HG02943 (cell line): ENCODE results near the gene ATP6V1B1.
A peak's percentile ranks its signal among the peaks of the same experiment; 100 is the strongest.
"Not testable (repeated sequence)": the region's sequence is repeated elsewhere in the genome, so short reads cannot be mapped to it uniquely, and the experiment has no call there.

Experiments used
- ATAC-seq: cut with Tn5 transposase; IDR thresholded peaks from one replicate; pipeline ENCODE4 v1.9.1; 2021; ENCODE audit warnings: mild to moderate bottlenecking, low read depth, moderate library complexity; ENCODE audit not compliant: unreplicated experiment

Gene ATP6V1B1

DNA sequence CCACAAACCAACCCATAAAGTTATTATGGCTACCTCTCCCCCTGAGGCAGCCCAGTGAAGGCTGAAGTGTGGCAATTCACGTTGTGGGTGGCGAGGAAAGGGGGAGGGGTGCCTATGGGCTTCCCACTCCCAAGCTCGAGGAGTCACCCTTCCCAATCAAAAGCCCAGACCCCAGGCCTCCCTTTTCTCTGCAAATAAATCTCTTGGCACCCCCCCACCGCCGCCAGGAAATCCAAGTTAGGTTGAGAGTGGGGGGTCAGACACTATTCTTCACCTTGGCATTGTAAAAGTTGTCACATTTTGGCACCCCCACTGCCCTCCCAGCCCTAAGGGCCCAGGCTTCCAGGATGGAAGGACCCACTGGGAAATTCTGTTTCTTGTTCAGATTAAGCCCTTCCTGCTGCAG lies 49.6 kb downstream of the ATP6V1B1 start:
- no peak for ATAC-seq

DNA sequence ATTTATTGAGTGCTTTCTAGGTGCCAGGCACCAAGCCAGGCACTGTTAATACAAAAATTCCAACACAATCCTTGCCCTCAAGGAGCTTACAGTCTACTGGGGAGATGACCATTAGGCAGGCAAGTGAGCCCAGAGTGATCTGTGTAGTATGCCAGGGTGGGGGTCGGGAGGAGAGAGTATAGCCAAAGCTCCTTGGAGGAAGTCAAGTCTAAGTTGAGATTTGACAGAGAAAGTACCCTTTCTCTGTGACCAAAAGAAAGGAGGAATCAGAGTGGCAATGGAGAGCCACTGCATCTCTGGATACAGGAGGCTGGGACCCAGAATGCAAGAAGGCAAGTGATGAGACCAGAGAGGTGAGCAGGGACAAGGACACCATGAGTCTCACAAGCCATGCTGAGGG lies 50.3 kb downstream of the ATP6V1B1 start:
- no peak for ATAC-seq

DNA sequence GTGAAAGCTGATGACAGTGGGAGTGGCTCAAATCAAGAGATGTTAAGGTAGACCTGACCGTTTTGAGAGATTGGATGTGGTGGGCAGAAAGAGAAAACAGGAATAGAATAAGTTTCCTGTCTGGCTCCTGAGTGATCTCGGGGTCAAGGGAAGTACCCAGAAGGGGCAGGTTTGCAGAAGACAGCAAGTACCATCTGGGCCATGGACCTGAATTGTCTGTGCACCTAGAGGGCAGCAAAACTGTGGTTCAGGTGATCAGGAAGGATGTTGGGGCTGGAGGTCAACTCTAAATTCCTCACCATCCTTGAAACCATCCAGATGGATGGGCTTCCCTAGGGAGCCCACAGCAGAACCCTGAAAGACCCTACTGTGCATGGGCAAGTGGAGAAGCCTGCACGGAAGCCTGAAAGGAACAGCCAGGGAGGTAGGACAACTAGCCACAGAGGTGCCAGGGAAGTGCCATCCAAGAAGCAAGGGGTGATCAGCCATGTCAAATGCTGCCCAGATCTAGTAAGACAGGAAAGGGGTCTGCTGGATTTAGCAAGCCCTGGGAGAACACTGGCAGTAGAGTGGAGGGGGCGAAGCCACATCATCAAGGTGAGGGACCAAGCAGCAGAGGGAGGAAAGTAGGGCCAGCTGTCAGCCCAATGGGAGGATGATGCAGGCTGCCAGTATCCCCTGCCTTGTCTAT lies 50.9 kb downstream of the ATP6V1B1 start:
- no peak for ATAC-seq

DNA sequence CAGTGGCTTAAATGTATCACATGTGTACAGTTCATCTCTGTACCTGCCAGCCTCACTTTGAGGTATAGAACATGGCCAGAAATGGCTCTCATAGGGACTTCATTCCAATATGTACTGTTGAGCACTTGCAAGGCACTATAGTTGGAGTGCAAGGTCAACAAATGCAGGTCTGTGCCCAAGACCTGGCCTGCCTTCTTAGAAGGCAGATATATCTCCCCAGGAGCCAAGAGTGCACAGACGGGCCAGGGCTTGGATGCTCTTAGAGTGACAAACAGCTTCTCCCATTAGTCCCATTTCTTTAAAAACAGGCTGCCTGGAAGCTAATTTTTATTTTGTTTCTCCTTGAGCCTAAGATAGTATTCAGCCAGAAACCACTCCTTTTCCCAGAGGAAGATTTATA lies 51.7 kb downstream of the ATP6V1B1 start:
- no peak for ATAC-seq

DNA sequence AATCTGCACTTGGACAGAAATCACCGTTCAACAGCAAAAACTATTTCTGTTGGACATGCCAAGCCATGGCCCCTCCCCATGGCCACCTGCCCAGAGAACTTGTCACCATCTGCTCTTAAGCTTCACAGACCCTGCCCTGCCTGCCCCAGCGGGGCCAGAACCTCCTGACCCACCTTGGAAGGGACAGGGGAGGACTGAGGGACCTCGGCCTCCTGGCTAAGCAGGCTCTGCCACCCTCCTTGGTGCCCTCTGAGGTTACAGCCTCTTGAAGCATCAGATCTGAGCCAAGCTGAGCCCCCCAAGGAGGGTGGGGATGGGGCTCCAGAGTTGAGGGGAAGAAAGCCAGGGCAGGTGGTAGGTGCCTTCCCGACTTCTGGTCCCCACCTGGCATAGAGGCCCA lies 52.5 kb downstream of the ATP6V1B1 start:
- ATAC-seq: no peak

DNA sequence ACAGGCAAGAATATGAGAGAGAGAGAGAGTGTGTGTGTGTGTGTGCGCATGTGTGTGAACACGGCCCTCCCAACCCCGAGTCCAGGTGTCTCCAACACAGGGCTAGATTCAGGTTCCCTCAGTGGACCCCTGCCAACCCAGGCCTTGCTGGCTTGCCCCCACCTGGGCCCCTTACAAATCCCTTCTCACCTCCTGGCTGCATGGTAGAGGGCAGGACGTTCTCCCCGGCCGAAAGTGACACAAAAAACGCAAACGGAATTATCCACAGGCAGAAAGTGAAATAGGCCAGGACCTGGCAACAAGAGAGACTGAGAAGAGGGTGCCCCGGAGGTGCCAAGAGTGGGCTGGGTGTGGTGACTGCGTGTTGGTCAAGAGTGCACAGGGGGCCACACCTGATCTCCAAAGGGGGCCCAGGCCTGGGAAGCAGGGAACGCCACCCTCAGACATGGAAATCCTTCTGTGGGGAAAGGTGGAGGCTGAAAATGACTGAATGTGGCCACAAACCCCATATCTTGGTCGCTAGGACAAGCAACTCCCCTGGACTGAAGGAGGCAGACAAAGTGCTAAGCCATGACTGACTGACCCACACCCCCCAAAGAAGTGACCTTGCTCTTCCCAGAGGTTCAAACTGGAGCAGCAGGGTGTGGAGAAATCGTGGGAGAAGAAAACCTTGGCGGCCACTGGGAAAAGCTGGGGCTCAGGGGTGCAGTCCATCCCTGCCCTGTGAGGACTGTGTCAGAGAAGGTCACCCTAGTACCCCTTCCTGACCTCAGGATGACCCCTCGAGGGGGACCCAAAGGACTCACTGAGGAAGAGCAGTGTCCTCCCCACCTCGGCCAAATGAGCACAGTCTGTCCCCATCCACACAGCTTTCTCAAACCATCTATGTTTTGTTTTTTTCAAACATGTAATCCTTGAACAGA lies 53.3 kb downstream of the ATP6V1B1 start:
- no peak for ATAC-seq

DNA sequence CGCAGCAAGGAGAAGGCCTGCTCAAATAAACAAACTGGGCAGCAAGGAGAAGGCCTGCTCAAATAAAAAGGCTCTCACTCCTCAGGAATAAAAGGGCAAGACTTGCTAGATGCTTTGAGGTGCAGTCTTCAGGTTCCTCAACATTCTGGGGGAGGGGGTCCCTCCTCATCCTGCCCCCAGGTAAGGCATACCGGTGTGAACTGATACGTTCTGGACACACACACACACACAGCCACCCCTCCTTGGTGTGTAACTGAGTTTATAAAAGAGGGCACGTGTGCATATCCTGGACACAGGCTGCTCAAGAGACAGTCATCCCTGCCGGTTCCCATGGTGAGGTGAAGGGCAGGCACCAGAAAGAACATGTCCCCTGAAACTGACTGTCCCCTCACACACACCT lies 54.5 kb downstream of the ATP6V1B1 start:
- ATAC-seq: no peak

DNA sequence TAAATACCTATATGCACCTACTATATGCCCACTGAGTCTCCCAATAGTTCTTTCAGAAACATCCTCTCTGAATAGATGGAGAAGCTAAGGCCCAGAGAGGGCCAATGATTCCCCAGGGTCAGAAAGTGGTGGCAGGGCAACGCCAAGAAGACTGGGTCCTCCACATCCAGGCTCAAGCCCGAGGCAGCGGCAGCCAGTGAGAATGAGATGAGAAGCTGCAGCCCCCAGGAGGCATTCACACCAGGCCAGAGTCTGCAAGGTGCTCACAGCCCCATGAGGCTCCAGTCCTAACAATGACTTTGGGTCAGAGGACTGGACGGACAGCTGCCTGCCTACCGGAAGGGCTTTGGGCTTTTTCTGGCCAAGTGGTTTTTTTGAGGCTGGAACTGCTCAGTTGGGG lies 55.4 kb downstream of the ATP6V1B1 start:
- ATAC-seq: no peak

DNA sequence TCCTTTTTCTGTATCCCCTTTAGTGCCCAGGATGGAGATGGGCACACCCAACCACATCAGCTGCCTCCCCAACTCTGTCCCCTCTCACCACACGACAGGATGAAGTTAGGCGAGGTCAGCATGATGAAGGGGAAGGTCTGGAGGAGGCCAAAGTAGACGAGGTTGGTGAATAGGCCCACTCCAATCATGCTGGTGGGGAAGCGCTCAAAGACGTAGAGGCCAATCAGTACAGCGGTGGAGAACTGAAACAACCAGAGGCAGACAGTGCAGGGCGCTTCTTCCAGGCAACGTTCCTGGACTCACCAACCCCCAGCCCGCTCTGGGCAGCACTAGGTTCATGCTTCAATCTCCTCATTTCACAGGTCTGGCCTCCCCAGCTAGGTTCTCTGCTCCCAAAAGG lies 56.0 kb downstream of the ATP6V1B1 start:
- ATAC-seq: no peak

DNA sequence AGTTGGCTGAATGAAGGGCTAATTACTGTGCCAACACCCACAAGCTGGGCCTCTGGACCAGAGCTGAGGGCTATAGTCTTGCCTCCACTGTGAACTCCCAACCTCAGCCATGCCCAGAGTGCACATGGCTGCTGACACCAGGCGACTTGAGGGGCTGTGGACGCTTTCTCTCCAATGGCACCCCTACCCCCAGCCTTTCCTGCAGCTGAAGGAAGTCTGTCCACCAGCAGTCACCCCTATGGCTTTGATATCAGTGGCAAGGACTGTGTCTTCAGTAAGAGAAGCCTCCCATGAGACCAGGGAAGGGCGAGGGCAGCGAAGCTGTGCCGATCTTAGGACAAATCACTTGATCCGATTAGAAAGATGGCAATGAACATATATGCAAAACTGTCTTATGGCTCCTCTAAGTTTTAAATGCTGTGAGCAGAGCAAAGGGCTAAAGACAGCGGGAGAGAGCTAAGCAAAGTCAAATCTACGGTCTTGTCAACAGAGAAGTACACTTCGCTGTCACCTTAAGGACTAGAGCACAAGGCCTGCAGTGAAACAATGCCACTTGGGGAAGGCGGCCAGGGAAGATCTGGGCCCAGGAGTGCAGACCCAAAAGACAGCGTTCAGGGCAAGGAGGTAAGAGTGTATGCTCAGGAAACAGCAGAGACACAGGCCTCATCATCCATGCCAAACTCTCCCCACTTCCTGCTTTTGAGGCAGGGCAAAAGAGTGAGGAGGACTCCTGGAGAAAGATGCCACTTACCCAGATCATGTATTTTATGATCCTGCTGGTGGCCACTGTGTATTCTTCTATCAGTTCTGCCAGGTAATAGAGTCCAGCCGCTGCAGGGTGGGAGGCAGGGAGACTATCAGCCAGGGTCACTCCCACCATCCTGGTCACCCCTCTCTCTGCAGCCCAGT lies 57.5 kb downstream of the ATP6V1B1 start:
- ATAC-seq: no peak

DNA sequence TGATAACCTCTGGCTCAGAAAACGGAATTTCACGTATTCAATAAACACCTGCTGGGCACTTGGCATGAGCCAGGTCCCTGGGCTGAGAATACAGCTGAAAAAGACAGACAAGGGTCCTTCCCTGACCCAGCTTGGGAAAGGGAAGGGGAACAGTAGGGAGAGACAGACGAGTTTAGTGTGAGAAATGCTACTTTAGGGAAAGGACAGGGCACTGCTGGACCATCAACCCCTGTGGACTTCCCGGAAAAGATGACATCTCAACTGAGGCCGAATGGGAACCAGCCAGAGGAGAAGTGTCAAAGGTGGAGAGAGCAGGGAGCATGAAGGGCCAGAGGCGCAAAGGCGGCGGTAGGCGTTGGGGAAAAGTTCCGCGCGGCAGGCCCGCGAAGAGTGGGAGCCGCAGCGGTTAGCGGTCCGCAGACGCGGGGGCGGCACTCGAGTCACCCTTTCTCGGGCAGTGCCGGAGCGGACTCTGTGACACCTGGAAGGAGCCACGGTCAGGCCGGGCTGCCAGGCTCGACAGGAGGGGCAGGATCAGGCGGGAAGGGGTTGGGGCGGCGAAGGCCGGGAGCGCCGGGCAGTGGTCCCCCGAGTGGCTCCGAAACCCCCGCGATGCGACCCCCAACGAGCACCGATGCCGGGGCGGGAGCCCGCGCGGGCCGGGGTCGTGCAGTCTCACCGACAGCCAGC lies 58.5 kb downstream of the ATP6V1B1 start:
- peak; percentile 24 for ATAC-seq

DNA sequence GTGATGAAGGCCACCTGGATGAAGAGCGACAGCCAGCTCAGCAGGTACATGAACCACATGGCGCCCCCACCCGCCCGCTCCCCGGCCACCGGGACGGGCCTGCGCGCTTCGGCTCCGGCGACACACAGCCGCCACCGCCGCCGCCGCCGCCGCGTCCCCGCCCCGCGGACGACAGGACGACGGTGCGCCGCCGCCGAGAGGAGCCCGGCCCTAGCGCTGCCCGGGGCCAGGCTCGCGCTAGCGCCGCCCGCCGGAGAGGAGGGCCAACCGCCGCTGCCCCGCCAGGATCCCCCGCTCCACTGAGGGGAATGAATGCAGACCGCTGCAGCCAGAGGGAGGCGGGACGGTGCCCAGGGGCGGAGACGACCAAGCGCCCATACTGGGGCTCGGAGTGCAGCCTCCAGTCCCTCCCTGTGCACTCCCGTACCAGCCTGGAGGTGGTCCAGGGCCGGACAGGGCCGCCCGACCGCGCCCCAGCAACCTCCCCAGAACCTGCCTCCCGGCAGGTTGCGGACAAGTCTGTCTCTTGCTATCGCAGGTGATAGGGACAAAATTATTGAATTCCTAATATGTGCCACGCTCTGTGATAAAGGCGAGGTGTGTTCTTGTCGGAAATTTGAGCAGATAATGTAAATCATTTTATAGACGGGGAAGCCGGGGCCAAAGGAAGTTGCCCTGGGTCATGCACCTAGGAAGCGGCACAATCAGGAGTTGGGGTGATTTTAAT lies 59.2 kb downstream of the ATP6V1B1 start, which contains the start of gene TEX261:
TEX261 (minus strand) TSS at position 175 of the 727 bp plus-strand sequence; CDS start at position 59, 116 bp downstream.
- ATAC-seq: peak; percentile 92

DNA sequence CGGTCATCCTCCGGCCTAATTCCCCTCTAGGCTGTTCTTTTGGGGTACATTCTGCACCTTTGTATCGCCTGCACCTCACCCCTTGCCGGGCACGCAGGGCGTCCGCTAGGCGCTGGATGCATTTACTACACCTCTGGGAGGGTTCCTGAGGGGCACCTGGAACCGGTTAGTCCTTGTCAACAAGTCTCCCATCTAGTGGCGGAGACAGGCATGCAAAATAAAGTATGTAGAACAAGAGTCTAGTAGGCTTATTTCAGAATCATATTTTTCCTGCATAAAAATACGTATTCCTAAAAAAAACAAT lies 59.7 kb downstream of the ATP6V1B1 start:
- ATAC-seq: peak; percentile 46

DNA sequence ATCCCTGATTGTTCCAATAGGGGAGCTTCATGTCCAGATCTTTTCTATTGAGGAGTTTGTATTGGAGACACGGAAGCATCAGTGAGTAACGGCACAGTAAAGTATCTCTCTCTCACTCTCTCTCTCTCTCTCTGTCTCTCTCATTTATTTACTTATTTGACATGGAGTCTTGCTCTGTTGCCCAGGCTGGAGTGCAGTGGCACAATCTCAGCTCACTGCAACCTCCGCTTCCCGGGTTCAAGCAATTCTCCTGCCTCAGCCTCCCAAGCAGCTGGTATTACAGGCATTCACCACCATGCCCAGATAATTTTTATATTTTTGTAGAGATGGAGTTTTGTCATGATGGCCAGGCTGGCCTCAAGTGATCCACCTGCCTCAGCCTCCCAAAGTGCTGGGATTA lies 63.2 kb downstream of the ATP6V1B1 start:
- not testable (repeated sequence) for ATAC-seq

DNA sequence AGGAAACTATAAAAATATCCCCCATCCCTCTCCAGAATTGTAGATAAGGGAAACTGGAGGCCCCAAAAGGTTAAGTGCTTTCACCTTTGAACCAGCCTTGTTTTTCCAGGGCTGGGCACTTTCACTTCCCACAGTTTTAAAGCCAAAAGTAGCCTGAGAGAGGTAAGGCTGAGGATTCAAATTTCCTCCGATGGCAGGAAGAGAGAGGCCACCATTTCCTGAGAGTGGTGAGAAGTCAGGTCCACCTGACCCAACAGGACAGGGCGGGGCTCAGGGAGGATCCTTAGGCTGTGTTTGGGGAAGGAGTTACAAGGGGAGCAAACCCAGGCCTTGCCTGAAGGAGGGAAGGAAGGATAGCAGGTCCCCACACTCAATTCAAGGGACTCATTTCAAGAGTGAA lies 63.7 kb downstream of the ATP6V1B1 start:
- ATAC-seq: no peak

DNA sequence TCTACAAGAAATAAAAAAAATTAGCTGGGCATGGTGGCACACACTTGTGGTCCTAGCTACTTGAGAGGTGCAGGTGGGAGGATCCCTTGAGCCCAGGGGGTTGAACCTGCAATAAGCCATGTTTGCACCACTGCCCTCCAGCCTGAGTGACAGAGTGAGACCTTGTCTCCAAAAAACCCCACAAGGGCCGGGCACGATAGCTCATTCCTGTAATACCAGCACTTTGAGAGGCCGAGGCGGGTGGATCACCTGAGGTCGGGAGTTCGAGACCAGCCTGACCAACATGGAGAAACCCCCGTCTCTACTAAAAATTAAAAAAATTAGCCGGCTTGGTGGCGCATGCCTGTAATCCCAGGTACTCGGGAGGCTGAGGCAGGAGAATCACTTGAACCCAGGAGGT lies 64.2 kb downstream of the ATP6V1B1 start:
- not testable (repeated sequence) for ATAC-seq

DNA sequence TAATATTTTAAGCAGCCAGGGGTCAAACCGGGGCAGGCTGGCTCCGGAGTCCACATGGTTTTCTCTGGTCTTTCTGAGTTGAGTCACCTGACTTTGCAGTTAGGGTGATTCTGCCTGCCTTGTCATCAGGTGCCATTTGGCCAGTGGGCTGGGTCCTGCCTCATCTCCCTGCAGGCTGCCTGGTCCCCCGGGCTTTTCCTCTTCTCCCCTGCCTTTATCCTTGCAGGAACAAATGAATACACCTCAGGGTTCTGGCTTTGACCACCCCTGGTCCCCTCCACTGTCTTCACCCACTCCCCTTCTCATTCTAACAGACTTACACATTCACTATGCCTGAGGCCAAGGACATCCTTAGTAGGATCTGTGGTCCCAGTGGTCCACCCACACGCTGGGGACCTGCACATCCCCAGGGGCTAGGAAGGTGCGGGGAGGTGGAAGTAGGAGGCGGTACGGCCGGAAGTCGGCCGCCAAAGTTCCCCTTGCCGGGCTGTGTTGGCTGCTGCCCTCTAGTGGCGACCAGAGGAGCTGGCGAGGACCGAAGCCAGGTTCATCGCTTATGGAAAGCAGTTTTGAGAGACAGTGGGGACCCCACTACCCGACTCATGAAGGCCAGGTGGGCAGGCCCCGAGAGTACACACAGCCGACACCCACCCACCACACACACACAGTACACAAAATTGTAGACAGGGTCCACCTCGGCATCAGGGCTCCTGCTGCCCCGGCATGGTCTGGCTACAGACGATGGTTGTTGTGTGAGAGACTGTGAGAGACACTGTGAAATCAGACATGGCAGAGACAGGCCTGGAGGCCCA lies 65.3 kb downstream of the ATP6V1B1 start:
- ATAC-seq: peak; percentile 84

DNA sequence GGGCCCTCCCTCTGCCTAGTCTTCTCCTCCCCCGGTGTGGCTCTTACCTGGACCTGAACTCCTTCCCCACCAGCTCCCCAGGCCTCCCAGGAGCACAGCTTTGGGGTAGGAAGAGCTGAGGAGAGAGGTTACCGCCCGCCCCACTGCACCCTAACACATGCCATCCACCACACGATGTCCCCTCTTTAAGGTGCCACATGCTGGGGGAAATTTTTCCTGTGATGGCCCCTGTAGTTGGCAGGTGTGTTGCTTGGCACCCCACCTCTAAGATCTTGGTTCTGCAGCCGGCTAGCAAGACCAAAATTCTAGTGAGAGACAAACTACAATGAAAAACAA lies 65.9 kb downstream of the ATP6V1B1 start:
- ATAC-seq: no peak

DNA sequence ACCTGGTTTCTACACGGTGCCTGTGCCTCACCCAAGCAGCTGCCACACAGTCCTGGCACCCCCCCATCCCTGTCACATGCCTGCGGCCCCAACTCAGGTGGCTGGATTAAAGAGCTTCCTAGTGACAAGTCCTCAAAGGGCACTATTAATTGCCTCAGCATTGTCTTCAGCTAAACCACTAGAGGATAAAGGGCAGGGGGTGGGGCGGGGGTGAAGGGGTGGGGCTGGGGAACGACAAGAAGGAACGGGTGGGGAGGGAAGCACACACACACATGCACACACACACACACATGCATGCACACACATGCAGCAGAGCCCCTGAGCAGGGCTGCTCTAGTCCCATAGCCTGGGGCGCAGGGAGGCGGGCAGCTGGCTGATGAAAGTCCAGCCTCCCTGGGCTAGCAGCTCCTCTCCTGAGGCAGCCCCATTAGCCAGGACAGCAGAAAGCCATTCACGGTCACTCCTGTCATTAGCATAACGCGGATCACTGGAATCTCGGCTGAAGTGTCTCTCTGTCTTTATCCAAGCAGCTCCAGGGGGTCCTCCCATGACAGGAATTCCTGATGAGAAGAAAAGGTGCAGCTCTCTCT lies 66.4 kb downstream of the ATP6V1B1 start:
- no peak for ATAC-seq
